Motor neuron (in vitro differentiated cells): ENCODE results near the gene MAPRE2. TPM values are rescaled to one million over a fixed set of nuclear protein-coding genes. Genes with fewer than 3 reads are reported as not detected.
"Not testable (repeated sequence)": the region's sequence is repeated elsewhere in the genome, so short reads cannot be mapped to it uniquely, and the experiment has no call there.

Experiments
- ATAC-seq, 8 experiments: fragments of 200-7000 bp; cut with Tn5 transposase; replicated peaks in 6 of 8; 2 replicates each; pipeline ENCODE4 v1.8.0; 2021; ENCODE audit warnings: mild to moderate bottlenecking in 8 of 8, moderate library complexity in 8 of 8
- H3K27ac ChIP-seq, 2 donors: fragments of 250-450 bp; sonication (Bioruptor Pico); 2 replicates each; pipeline ENCODE4 v1.9.0; 2021; ENCODE audit warnings: antibody characterized with exemption in 2 of 2, mild to moderate bottlenecking in 2 of 2, moderate library complexity in 1 of 2
- H3K4me1 ChIP-seq, 2 donors: fragments of 250-450 bp; sonication (Bioruptor Pico); replicated peaks in 1 of 2; 2 replicates each; pipeline ENCODE4 v1.6.1; 2021; ENCODE audit warnings: antibody characterized with exemption in 2 of 2, mild to moderate bottlenecking in 2 of 2, moderate library complexity in 1 of 2
- H3K4me3 ChIP-seq, 5 donors: fragments of 250-450 bp; sonication (Bioruptor Pico); 2 replicates each; pipeline ENCODE4 v1.9.0; 2021; ENCODE audit warnings: antibody characterized with exemption in 5 of 5, mild to moderate bottlenecking in 5 of 5, moderate library complexity in 4 of 5
- WGBS, 10 experiments: fragments of 450-650 bp; shearing (Covaris generic); methylation state at CpG; one replicate each; pipeline ENCODE4 v1.0.0; 2022; 5-methylcytosine and 5-hydroxymethylcytosine counted together
- in situ Hi-C, 9 experiments: fragments of 400-800 bp; cut with MboI; loops; one replicate each; pipeline ENCODE4 v1.15.0; 2021; ENCODE audit warnings: low sequenced_read_pairs in 9 of 9, low pct_unique_long_range_greater_than_20kb in 2 of 9; ENCODE audit not compliant: unreplicated experiment in 9 of 9
- total RNA-seq, 8 experiments: library from RNA; unstranded; fragments of 300-600 nt; gene quantifications; 2 replicates each; pipeline versions ENCODE4 v1.2.3 to v1.2.4, GENCODE V29; 2022

MAPRE2 gene
- total RNA-seq, 8 experiments from 2014 or later = 24.7 to 88.2 (median 67.2) TPM

GRCh38 chr18:35089891-35090550 lies 48.8 kb downstream of the MAPRE2 start:
- no peak overlapping the region for H3K27ac ChIP-seq
- ATAC-seq = peak in 2 of 8 experiments; percentile 31 to 67
- in situ Hi-C loops = no loop called here

GRCh38 chr18:35091841-35092240 lies 50.6 kb downstream of the MAPRE2 start:
- Histone ChIP-seq H3K27ac (no peak overlapping the region), H3K4me3 (no peak overlapping the region), H3K4me1 (no peaks in the 10 kb centered on the region)
- WGBS, 10 experiments = 100% methylated on average over 1 to 2 of the region's 2 CpGs; no CpG with 5 or more reads in 7 of the 10 experiments
- in situ Hi-C loops = no loop called here
- no peak for ATAC-seq

More at GRCh38 chr18:35089891-35090550, 48.8 kb downstream of the MAPRE2 start:
- H3K4me3 ChIP-seq = no peak overlapping the region
- H3K4me1 ChIP-seq = no peaks in the 10 kb centered on the region
- 31 to 100% (median 94%) methylated on average over 1 to 4 of the region's 4 CpGs; no CpG with 5 or more reads in 2 of the 10 experiments for WGBS, 10 experiments

- WGBS, 10 experiments = 80 to 100% (median 100%) methylated on average over 1 of the region's 1 CpG; no CpG with 5 or more reads in 3 of the 10 experiments
- in situ Hi-C loops = no loop called here
- no peak overlapping the region for H3K27ac ChIP-seq
Observed at GRCh38 chr18:35095983-35096676, 54.9 kb downstream of the MAPRE2 start.

GRCh38 chr18:35096677-35097011 lies 55.4 kb downstream of the MAPRE2 start:
- no peak for ATAC-seq

More at GRCh38 chr18:35095983-35096676, 54.9 kb downstream of the MAPRE2 start:
- Histone ChIP-seq H3K4me1 (no peaks in the 10 kb centered on the region), H3K4me3 (no peak overlapping the region)
- ATAC-seq = no peak

GRCh38 chr18:35097195-35097594 lies 56.0 kb downstream of the MAPRE2 start:
- H3K4me3 ChIP-seq = no peak overlapping the region
- no peak overlapping the region for H3K27ac ChIP-seq
- WGBS, 10 experiments = 0 to 100% (median 94%) methylated on average over 1 to 5 of the region's 5 CpGs
- H3K4me1 ChIP-seq = no peaks in the 10 kb centered on the region
- ATAC-seq = peak in 3 of 8 experiments; percentile 32 to 62 (median 54)
- in situ Hi-C loops = no loop called here

More at GRCh38 chr18:35096677-35097011, 55.4 kb downstream of the MAPRE2 start:
- no peak overlapping the region for H3K4me3 ChIP-seq
- in situ Hi-C loops = no loop called here
- no peak overlapping the region for H3K27ac ChIP-seq
- no peaks in the 10 kb centered on the region for H3K4me1 ChIP-seq

- in situ Hi-C loops = no loop called here
- Histone ChIP-seq H3K27ac (no peak overlapping the region), H3K4me1 (no peaks in the 10 kb centered on the region), H3K4me3 (no peak overlapping the region)
- peak in 1 of 8 experiments; percentile 31 for ATAC-seq
- WGBS, 10 experiments = 49 to 100% (median 94%) methylated on average over 1 to 2 of the region's 2 CpGs; no CpG with 5 or more reads in 2 of the 10 experiments
Observed at GRCh38 chr18:35097763-35098162, 56.5 kb downstream of the MAPRE2 start.

- in situ Hi-C loops = no loop called here
- Histone ChIP-seq H3K4me3 (no peak overlapping the region), H3K4me1 (peaks cover 0 to 14% of the 10 kb centered on the region in 2 donors), H3K27ac (no peak overlapping the region)
- no peak for ATAC-seq
Observed at GRCh38 chr18:35099911-35100310, 58.7 kb downstream of the MAPRE2 start.

- Histone ChIP-seq H3K4me1 (peaks cover 5 to 40% of the 10 kb centered on the region in 2 donors), H3K4me3 (no peak overlapping the region), H3K27ac (no peak overlapping the region)
- ATAC-seq = no peak
- 87 to 100% (median 94%) methylated on average over 1 to 5 of the region's 5 CpGs for WGBS, 10 experiments
- in situ Hi-C loops = no loop called here
Observed at GRCh38 chr18:35104391-35105051, 63.3 kb downstream of the MAPRE2 start.

- Histone ChIP-seq H3K4me3 (no peak overlapping the region), H3K27ac (peak overlapping the region in 1 of 2 donors; percentile 28), H3K4me1 (peaks cover 5 to 40% of the 10 kb centered on the region in 2 donors)
- peak in 5 of 8 experiments; percentile 4 to 47 (median 21) for ATAC-seq
- WGBS, 10 experiments = 40 to 100% (median 78%) methylated on average over 2 to 4 of the region's 4 CpGs
- in situ Hi-C loops = no loop called here
Observed at GRCh38 chr18:35106013-35106844, 65.0 kb downstream of the MAPRE2 start.

GRCh38 chr18:35106845-35107148 lies 65.6 kb downstream of the MAPRE2 start:
- Histone ChIP-seq H3K4me3 (no peak overlapping the region), H3K27ac (no peak overlapping the region), H3K4me1 (peaks cover 5 to 40% of the 10 kb centered on the region in 2 donors)
- peak in 7 of 8 experiments; percentile 14 to 94 (median 52) for ATAC-seq
- 0 to 88% (median 44%) methylated on average over 1 to 2 of the region's 2 CpGs; no CpG with 5 or more reads in 2 of the 10 experiments for WGBS, 10 experiments
- in situ Hi-C loops = no loop called here

- ATAC-seq = peak in 3 of 8 experiments; percentile 40 to 62 (median 51)
- H3K4me1 ChIP-seq = peaks cover 5 to 40% of the 10 kb centered on the region in 2 donors
- H3K27ac ChIP-seq = no peak overlapping the region
- in situ Hi-C loops = no loop called here
- no peak overlapping the region for H3K4me3 ChIP-seq
Observed at GRCh38 chr18:35107216-35107615, 66.0 kb downstream of the MAPRE2 start.

GRCh38 chr18:35108088-35108487 lies 66.9 kb downstream of the MAPRE2 start:
- H3K27ac ChIP-seq, in situ Hi-C loops, H3K4me3 ChIP-seq, ATAC-seq: not testable (repeated sequence)
- H3K4me1 ChIP-seq = peaks cover 5 to 40% of the 10 kb centered on the region in 2 donors
- 100% methylated on average over 1 of the region's 1 CpG; no CpG with 5 or more reads in 7 of the 10 experiments for WGBS, 10 experiments

GRCh38 chr18:35110059-35110458 lies 68.8 kb downstream of the MAPRE2 start:
- WGBS, 10 experiments = 53 to 100% (median 96%) methylated on average over 2 to 3 of the region's 3 CpGs
- peaks cover 5 to 24% of the 10 kb centered on the region in 2 donors for H3K4me1 ChIP-seq
- no peak overlapping the region for H3K4me3 ChIP-seq
- no peak overlapping the region for H3K27ac ChIP-seq
- no peak for ATAC-seq
- in situ Hi-C loops = no loop called here
